Activated T-cell treated with anti-CD3 and anti-CD28 coated beads, Interleukin-2, amount 50 U/mL, for 72 hours (primary cell): Measurements from ENCODE around the gene TNFRSF8. TPM values are rescaled to one million over a fixed set of nuclear protein-coding genes. Genes with fewer than 3 reads are reported as not detected.
"Not testable (repeated sequence)": the region's sequence is repeated elsewhere in the genome, so short reads cannot be mapped to it uniquely, and the experiment has no call there.

ENCODE experiments used
- ATAC-seq, 2 donors: fragments of 150-1000 bp; cut with Tn5 transposase; replicated peaks in 1 of 2; 2 replicates each; pipeline ENCODE4 v1.10.0; 2021; ENCODE audit warnings: moderate library complexity in 2 of 2, mild to moderate bottlenecking in 1 of 2
- DNase-seq, 2 donors: peaks; one replicate each; pipeline ENCODE4 v3.0.0; 2021 to 2022; ENCODE audit warnings: mixed read lengths in 1 of 2
- H3K27ac Mint-ChIP-seq: one replicate; pipeline ENCODE4 v1.8.0; 2022; ENCODE audit warnings: mild to moderate bottlenecking, moderate library complexity, mixed read lengths
- H3K27me3 Mint-ChIP-seq: one replicate; pipeline ENCODE4 v1.8.0; 2022; ENCODE audit warnings: low read depth, mixed read lengths
- H3K36me3 Mint-ChIP-seq, 2 donors: one replicate each; pipeline ENCODE4 v1.8.0; 2022; ENCODE audit warnings: mixed read lengths in 2 of 2, mild to moderate bottlenecking in 1 of 2; ENCODE audit not compliant: insufficient read depth in 2 of 2
- H3K4me1 Mint-ChIP-seq: one replicate; pipeline ENCODE4 v1.8.0; 2022; ENCODE audit warnings: low read depth, mixed read lengths
- H3K4me3 Mint-ChIP-seq, 2 donors: one replicate each; pipeline ENCODE4 v1.8.0; 2022; ENCODE audit warnings: mild to moderate bottlenecking in 2 of 2, mixed read lengths in 2 of 2, moderate library complexity in 2 of 2
- H3K9me3 Mint-ChIP-seq, 2 donors: one replicate each; pipeline ENCODE4 v1.8.0; 2022; ENCODE audit warnings: mixed read lengths in 2 of 2
- total RNA-seq, 2 donors: library from RNA; stranded (reverse); gene quantifications; one replicate each; pipeline ENCODE4 v1.2.3, GENCODE V29; 2022

Gene TNFRSF8
- total RNA-seq, 2 donors from 2014 or later: 39.5 to 63.5 TPM

DNA sequence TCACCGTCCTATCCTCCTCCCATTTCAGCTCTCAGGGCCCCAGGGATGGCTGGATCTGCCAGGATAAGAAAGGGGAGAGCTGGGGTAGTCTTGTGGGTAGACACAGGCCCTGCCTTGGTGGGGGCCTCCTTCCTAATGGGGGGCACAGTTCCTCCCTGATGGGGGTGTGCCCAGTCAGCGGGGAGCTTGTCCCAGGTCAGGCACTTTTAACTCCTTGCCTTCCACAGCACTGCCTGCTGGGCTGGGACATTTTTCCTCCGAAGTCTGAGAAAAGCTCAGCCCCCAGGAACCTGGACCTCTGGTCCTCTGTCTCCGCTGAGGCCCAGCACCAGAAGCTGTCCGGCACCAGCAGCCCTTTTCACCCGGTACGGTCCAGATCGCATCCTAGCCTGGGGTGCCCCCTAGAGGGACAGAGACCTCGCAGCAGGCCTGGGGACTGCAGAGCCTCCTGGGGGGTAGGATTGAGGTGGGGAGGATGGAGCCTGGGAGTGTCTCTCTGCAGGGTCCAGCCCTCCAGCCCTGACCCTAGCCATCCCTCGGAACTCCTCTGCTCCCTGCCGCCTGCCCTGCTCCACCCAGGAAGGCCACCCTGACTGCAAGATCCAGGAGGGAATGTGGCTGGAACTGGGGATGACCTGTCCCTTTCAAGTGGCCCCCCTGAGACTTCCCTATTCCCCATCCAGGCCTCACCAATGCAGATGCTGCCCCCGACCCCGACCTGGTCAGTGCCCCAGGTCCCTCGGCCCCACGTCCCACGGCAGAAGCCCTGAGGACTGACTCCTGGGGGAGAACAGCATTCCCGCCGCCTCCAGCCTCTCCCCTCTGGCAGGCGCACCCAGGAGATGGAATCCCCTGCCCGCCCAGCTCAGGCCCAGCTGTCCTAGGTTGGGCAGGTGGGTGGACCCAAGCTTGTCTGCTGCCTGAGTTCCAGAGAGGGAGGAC is 31.8 kb upstream of the TNFRSF8 start:
- Mint-ChIP-seq H3K36me3 (peaks cover 10 to 15% of the 10 kb centered on the region in 2 donors), H3K9me3 (no peaks in the 10 kb centered on the region), H3K4me3 (no peak overlapping the region), H3K4me1 (peaks cover 4% of the 10 kb centered on the region), H3K27me3 (no peaks in the 10 kb centered on the region), H3K27ac (no peak overlapping the region)
- peak; percentile 59 to 65 for DNase-seq
- peak; percentile 79 to 85 for ATAC-seq

DNA sequence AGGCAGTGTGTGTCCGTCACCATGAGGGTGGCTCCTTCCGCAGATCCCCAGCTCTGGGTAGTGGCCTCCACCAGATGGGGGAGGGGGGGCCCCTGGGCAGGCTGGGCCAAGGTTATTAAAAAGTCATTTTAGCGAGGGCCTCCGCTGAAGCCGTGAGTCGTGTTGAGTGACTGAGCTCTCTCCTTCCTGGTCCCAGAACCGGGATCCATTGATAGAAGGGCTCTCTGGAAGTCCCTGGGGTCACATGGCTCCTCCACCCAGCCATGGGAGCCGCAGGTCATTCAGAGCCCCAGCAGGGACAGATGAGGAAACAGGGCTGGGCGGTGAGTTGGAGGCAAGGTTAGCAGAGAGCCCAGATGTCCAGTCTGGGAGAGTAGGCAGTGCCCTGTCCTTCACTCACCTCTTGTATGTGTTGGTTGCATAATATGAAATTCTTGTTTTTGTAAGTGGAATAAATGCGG is 30.9 kb upstream of the TNFRSF8 start:
- ATAC-seq: no peak
- no peak overlapping the region for H3K4me3 Mint-ChIP-seq
- H3K4me1 Mint-ChIP-seq: peaks cover 4% of the 10 kb centered on the region
- no peak for DNase-seq
- peaks cover 5 to 8% of the 10 kb centered on the region in 2 donors for H3K36me3 Mint-ChIP-seq
- no peaks in the 10 kb centered on the region for H3K27me3 Mint-ChIP-seq
- no peak overlapping the region for H3K27ac Mint-ChIP-seq
- H3K9me3 Mint-ChIP-seq: no peaks in the 10 kb centered on the region

DNA sequence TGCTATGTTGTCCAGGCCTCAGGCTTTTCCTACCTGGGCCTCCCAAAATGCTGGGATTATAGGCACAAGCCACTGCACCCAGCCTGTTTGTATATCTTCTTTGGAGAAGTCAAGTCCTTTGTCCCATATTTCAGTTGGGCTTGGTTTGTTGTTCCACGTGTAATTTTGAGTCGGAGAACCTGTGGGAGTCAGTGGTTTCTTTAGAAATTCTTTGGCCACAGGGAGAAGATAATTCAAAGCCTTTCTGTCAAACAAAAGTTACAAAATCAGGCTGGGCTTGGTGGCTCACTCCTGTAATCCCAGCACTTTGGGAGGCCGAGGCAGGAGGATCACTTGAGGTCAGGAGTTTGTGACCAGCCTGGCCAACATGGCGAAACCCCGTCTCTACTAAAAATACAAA is 29.7 kb upstream of the TNFRSF8 start:
- ATAC-seq, H3K4me3 Mint-ChIP-seq, H3K27ac Mint-ChIP-seq, H3K9me3 Mint-ChIP-seq, H3K36me3 Mint-ChIP-seq, H3K27me3 Mint-ChIP-seq, DNase-seq: not testable (repeated sequence)
- H3K4me1 Mint-ChIP-seq: peaks cover 12% of the 10 kb centered on the region

DNA sequence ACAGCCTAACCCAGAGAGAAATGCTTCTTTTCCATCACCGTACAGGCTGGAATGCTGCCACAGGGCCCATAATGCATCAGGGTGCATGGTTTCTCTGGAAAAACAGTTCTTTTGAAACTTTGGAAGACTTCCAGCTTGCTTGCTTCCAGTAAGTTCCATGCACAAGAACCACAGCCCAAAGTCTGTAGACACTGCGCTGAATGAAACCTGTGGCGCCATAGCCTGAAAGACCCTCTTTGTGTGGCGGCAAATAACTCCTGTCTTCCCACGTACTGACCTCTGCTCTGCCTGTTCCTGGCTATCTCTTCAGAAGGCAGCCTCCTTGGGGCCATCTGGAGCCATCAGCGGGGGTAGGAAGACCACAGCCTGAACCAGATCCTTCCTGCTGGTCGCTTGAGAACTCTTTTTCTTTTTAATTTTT is 28.7 kb upstream of the TNFRSF8 start:
- DNase-seq (no peak), ATAC-seq (no peak)
- Mint-ChIP-seq H3K9me3 (no peaks in the 10 kb centered on the region), H3K4me1 (peaks cover 21% of the 10 kb centered on the region), H3K4me3 (no peak overlapping the region), H3K36me3 (peaks cover 0 to 1% of the 10 kb centered on the region in 2 donors), H3K27ac (no peak overlapping the region), H3K27me3 (no peaks in the 10 kb centered on the region)

DNA sequence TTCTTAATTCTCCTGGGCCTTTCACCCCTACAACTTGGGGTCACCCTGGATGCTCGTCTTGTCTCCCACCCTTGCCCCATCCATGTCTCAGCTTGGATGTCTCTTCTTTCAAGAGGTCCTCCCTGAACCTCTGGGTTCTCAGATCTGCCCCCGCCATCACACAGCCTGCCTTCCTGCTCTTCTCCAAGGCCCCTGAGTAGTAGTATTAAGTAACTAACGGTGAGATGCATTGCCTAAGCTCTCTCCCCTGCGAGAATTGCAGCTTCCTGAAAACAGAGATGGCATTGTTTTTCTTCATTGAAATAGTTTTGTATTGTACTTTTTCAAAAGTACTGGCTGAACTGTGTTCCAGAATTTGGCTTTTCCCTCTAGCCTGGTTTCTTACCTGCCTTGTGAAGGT is 27.8 kb upstream of the TNFRSF8 start:
- H3K27ac Mint-ChIP-seq: no peak overlapping the region
- H3K9me3 Mint-ChIP-seq: no peaks in the 10 kb centered on the region
- peaks cover 30% of the 10 kb centered on the region for H3K4me1 Mint-ChIP-seq
- DNase-seq (no peak), ATAC-seq (no peak)
- H3K36me3 Mint-ChIP-seq: no peaks in the 10 kb centered on the region
- H3K4me3 Mint-ChIP-seq: no peak overlapping the region
- no peaks in the 10 kb centered on the region for H3K27me3 Mint-ChIP-seq

DNA sequence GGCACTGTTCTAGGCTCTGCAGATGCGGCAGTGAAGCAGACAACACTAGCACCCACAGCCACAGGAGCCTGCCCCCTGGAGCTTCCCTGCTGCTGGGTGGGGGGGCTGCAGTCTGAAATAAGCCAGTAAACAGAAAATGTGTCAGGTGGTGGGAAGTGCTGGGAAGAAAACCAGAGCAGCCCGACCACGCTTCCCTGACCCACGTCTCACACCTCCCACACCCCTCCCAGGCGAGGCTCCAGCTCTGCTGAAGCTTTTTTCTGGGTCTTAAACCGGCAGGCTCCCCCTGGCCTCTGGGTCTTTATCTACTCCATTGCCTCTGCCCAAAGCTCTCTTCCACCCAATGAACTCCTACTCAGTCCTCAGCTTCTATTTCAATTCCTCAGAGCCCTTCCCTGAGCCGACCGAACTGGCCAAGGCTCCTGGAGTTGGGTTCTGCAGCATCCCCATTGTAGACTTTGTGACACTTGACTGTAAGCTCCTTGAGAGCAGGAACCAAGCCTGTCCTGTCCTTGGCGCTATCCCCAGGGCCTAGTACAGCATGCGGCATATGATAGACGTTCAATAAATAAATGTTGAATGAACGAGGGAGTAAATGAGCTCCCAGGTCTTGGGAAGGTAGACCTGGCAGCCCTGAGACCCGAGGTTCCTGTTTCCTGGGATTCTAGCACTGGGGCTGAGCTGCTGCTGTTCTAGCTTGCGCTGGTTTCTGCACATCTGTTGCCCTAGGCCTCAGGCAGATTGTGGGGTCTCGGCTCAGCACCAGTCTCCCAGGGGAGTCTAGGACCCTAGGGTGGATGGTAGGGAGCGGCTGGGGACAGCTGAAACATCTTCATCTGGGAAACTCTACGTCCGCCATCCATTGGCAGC is 25.4 kb upstream of the TNFRSF8 start:
- DNase-seq: no peak
- peaks cover 51% of the 10 kb centered on the region for H3K4me1 Mint-ChIP-seq
- H3K9me3 Mint-ChIP-seq: no peaks in the 10 kb centered on the region
- no peak for ATAC-seq
- no peak overlapping the region for H3K4me3 Mint-ChIP-seq
- no peaks in the 10 kb centered on the region for H3K27me3 Mint-ChIP-seq
- H3K27ac Mint-ChIP-seq: no peak overlapping the region
- no peaks in the 10 kb centered on the region for H3K36me3 Mint-ChIP-seq

DNA sequence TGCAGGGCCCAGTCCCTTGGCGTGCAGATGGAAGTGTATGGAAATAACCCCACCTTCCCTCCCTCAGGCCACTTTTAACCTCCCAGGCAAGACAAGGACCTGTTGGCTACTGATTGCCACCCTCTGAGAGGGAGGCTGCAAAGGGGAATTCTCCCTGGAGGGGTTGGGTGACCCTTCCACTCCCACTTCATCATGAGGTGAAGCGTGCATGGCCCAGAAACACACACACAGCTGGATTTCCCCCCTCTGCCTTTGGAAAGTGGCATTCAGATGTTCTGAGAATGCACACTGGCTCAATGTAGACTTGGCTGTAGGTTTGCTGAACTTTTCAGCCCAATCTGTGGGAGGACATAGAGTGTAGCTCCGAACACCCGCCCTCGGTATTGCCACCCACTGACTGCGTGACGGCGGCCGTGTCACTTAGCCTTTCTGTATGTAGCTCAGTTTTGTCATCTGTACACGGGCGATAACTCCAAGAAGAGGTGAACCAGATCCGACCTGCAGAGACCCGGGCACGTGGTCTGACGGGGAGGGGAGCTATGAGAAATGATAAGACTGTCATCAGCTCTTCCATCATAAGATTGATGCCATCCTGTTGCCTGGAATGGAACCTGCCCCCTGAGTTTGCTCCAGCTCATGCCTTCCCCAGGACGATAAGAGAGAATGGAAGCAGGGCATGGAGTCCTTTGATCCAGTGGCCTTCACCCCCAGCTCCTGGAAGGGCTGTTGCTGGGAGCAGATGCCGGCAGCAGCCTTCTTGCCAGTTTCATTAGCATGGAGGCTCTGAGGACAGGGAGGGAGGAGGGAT is 24.5 kb upstream of the TNFRSF8 start:
- Mint-ChIP-seq H3K36me3 (no peaks in the 10 kb centered on the region), H3K4me1 (peaks cover 51% of the 10 kb centered on the region), H3K27ac (no peak overlapping the region), H3K27me3 (no peaks in the 10 kb centered on the region), H3K4me3 (peak overlapping the region in 1 of 2 donors; percentile 17), H3K9me3 (no peaks in the 10 kb centered on the region)
- no peak for DNase-seq
- no peak for ATAC-seq

DNA sequence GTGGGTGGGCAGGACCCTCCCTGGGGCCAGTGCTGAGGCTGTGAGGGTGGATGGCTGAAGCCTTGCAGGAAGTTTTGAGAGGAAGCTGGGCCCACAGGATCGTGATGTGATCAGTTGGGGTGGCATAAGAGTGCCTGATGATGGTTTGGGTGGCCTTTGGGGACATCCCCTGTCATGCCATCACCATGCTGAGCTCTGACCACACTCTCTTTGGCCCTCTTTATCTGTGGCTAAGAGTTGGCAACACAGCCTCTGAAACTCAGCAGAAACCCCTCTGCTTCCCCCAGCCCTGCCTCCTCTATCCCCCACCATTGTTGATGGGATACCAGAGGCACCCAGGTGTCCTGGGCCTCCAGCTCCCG is 24.0 kb upstream of the TNFRSF8 start:
- Mint-ChIP-seq H3K4me3 (peak overlapping the region; percentile 16 to 54), H3K9me3 (no peaks in the 10 kb centered on the region), H3K36me3 (no peaks in the 10 kb centered on the region), H3K4me1 (peaks cover 51% of the 10 kb centered on the region), H3K27ac (no peak overlapping the region), H3K27me3 (no peaks in the 10 kb centered on the region)
- DNase-seq (peak in 1 of 2 donors; percentile 34), ATAC-seq (peak; percentile 10 to 19)

DNA sequence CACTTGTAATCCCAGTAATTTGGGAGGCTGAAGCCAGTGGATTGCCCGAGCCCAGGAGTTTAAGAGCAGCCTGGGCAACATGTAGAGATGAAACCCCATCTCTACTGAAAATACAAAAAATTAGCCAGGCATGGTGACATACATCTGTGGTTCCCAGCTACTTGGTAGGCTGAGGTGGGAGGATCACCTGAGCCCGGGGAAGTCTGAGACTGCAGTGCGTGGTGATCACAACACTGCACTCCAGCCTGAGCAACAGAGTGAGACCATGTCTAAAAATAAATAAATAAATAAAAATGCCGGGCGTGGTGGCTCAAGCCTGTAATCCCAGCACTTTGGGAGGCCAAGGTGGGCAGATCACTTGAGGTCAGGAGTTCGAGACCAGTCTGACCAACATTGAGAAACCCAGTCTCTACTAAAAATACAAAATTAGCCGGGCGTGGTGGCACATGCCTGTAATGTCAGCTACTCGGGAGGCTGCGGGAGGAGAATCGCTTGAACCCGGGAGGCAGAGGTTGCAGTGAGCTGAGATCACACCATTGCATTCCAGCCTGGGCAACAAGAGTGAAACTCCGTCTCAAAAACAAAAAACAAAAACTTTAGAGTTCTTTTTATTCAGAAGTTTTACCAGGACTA is 23.2 kb upstream of the TNFRSF8 start:
- peak overlapping the region; percentile 46 to 54 for H3K4me3 Mint-ChIP-seq
- not testable (repeated sequence) for H3K36me3 Mint-ChIP-seq, H3K9me3 Mint-ChIP-seq, ATAC-seq, H3K27ac Mint-ChIP-seq, H3K27me3 Mint-ChIP-seq, DNase-seq
- peaks cover 51% of the 10 kb centered on the region for H3K4me1 Mint-ChIP-seq

DNA sequence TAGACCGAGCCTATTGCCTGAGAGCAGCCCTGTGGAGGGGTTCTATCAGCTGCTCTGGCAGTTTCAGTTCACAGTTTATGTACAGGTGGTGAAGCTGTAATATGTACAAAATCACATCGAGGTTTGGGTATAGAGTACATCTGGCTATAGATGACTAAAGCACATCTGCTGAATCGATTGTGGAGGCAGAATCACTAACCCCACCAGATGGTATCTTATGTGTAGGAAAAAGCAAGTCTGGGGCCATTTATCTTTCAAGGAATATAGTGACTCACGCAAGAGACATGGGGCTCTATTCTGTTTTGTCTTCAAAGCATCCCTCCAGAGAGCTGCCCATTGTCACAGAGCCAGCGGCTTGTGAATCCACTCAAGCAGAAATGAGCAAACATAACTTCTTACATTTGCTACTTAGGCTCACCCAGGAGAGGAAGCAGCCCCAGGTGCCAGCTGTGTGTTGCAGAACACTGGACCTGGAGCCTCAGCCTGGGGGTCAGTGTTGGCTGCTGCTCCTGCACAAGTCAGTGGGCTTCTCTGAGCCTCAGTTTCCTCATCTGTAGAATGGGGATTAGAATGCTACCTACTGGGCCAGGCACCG is 22.5 kb upstream of the TNFRSF8 start:
- peak overlapping the region; percentile 16 for H3K27ac Mint-ChIP-seq
- no peaks in the 10 kb centered on the region for H3K36me3 Mint-ChIP-seq
- peak; percentile 89 to 90 for ATAC-seq
- peaks cover 8% of the 10 kb centered on the region for H3K27me3 Mint-ChIP-seq
- H3K4me3 Mint-ChIP-seq: peak overlapping the region; percentile 46 to 54
- DNase-seq: peak in 1 of 2 donors; percentile 59
- H3K9me3 Mint-ChIP-seq: no peaks in the 10 kb centered on the region
- peaks cover 49% of the 10 kb centered on the region for H3K4me1 Mint-ChIP-seq

DNA sequence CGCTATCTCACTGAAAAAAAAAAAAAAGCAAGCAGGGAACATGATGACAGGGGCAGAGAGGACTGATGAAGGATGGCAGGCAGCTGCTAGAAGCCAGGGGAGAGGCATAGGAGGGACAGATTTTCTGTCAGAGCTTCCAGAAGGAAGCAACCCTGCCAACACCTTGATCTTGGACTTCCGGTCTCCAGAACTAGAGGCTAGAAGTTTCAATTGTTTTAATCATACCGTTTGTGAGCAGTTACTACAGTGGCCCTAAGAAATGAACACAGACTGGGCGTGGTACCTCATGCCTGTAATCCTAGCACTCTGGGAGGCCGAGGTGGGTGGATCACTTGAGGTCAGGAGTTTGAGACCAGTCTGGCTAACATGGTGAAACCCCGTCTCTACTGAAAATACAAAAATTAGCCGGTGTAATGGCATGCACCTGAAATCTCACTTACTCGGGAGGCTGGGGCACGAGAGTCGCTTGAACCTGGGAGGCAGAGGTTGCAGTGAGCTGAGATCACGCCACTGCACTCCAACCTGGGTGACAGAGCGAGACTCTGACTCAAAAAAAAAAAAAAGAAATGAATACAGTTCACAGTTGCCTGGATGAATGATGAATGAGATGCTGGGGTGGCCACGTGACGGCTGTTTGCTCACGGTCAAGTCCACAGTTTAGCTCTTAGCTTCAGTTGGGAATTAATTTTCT is 18.8 kb upstream of the TNFRSF8 start:
- Mint-ChIP-seq H3K4me3 (peak overlapping the region; percentile 4 to 57), H3K4me1 (peaks cover 30% of the 10 kb centered on the region)
- not testable (repeated sequence) for H3K36me3 Mint-ChIP-seq, H3K27me3 Mint-ChIP-seq, H3K27ac Mint-ChIP-seq, H3K9me3 Mint-ChIP-seq
- ATAC-seq: peak in 1 of 2 donors; percentile 38
- DNase-seq: peak; percentile 46 to 52
